SK-N-SH (cell line): ENCODE measurements around the gene SAMM50. TPM values are rescaled to one million over a fixed set of nuclear protein-coding genes. Genes with fewer than 3 reads are reported as not detected.

Experiments used
- CTCF ChIA-PET: fragments of 300-600, 350-600 bp; formaldehyde crosslinking; extraction: SDS; loops from one replicate; lab custom pipeline; 2021; lab: Yijun Ruan, JAX
- POLR2A ChIA-PET: fragments of 350-600 bp; sonication (Branson Sonifier 250); formaldehyde crosslinking; extraction: SDS; loops from one replicate; lab custom pipeline; 2020; ENCODE audit warnings: antibody characterized with exemption, inconsistent platforms; lab: Yijun Ruan, JAX
- DNase-seq: peaks from one replicate; pipeline ENCODE4 v3.0.0; 2012
- H2AFZ ChIP-seq: fragments of 200-600 bp; sonication (generic); 2 replicates; pipeline ENCODE4 v1.8.1; 2016; ENCODE audit warnings: antibody characterized with exemption, mild to moderate bottlenecking, low read depth
- H3F3A ChIP-seq: fragments of 200-600 bp; sonication (generic); replicated peaks from 2 replicates; pipeline ENCODE3; 2016; ENCODE audit warnings: antibody characterized with exemption, mild to moderate bottlenecking; ENCODE audit not compliant: insufficient read depth
- H3K27ac ChIP-seq, 2 experiments: fragments of 200-500 bp in 1 of 2; fragments of 200-600 bp in 1 of 2; sonication (Bioruptor generic) in 1 of 2; sonication (generic), shearing (Covaris generic) in 1 of 2; 2 replicates each; pipeline versions ENCODE4 v1.5.1 to v1.6.1; 2014 to 2016; ENCODE audit warnings: low read depth in 2 of 2, inconsistent platforms in 1 of 2, low read length in 1 of 2, mild to moderate bottlenecking in 1 of 2, mixed read lengths in 1 of 2
- H3K27me3 ChIP-seq: fragments of 200-600 bp; sonication (generic), shearing (Covaris generic); 2 replicates; pipeline ENCODE4 v1.6.1; 2016; ENCODE audit warnings: mixed run types; ENCODE audit not compliant: insufficient read depth
- H3K36me3 ChIP-seq, 2 experiments: fragments of 200-500 bp in 1 of 2; fragments of 200-600 bp in 1 of 2; sonication (Bioruptor generic) in 1 of 2; sonication (generic) in 1 of 2; replicated peaks in 1 of 2; 2 replicates each; pipeline versions ENCODE3 to v1.5.1; 2014 to 2016; ENCODE audit warnings: low read length in 1 of 2, mild to moderate bottlenecking in 1 of 2; ENCODE audit not compliant: insufficient read depth in 2 of 2, control insufficient read depth in 1 of 2
- H3K4me1 ChIP-seq, 2 experiments: fragments of 200-500 bp in 1 of 2; fragments of 200-600 bp in 1 of 2; sonication (Bioruptor generic) in 1 of 2; sonication (generic), shearing (Covaris generic) in 1 of 2; 2 replicates each; pipeline versions ENCODE4 v1.5.1 to v1.6.1; 2014 to 2016; ENCODE audit warnings: low read depth in 1 of 2, low read length in 1 of 2, mixed run types in 1 of 2; ENCODE audit not compliant: insufficient read depth in 2 of 2, control insufficient read depth in 1 of 2
- H3K4me2 ChIP-seq: fragments of 200-600 bp; sonication (generic), shearing (Covaris generic); 2 replicates; pipeline ENCODE4 v1.6.1; 2017; ENCODE audit warnings: mixed run types
- H3K4me3 ChIP-seq, 2 experiments: fragments of 200-500 bp in 1 of 2; fragments of 200-600 bp in 1 of 2; sonication (Bioruptor generic) in 1 of 2; sonication (generic), shearing (Covaris generic) in 1 of 2; 2 replicates each; pipeline versions ENCODE4 v1.5.1 to v1.8.1; 2014 to 2016; ENCODE audit warnings: low read depth in 2 of 2, inconsistent platforms in 1 of 2, low read length in 1 of 2, mild to moderate bottlenecking in 1 of 2, mixed read lengths in 1 of 2, moderate library complexity in 1 of 2
- H3K79me2 ChIP-seq: fragments of 200-600 bp; sonication (generic); 2 replicates; pipeline ENCODE4 v1.8.1; 2017; ENCODE audit warnings: mild to moderate bottlenecking; ENCODE audit not compliant: insufficient read depth
- H3K9ac ChIP-seq: fragments of 200-600 bp; sonication (generic); 2 replicates; pipeline ENCODE4 v1.6.1; 2017; ENCODE audit warnings: mixed run types
- H3K9me2 ChIP-seq: fragments of 200-600 bp; sonication (generic); 2 replicates; pipeline ENCODE4 v1.6.1; 2017; ENCODE audit warnings: mixed run types
- H3K9me3 ChIP-seq: fragments of 200-600 bp; sonication (generic); 2 replicates; pipeline ENCODE4 v1.6.1; 2017; ENCODE audit warnings: mixed run types, mild to moderate bottlenecking, moderate library complexity
- H4K20me1 ChIP-seq: fragments of 200-600 bp; sonication (generic); 2 replicates; pipeline ENCODE4 v1.6.1; 2017; ENCODE audit warnings: mild to moderate bottlenecking, mixed run types; ENCODE audit not compliant: insufficient read depth
- CHD2 ChIP-seq: fragments of 150-350 bp; IDR thresholded peaks from 2 replicates; pipeline ENCODE4 v1.6.1; 2018; ENCODE audit warnings: low read length; ENCODE audit not compliant: partially characterized antibody
- ELF1 ChIP-seq: IDR thresholded peaks from 2 replicates; pipeline ENCODE4 v1.4.0; 2012
- GABPA ChIP-seq: IDR thresholded peaks from 2 replicates; pipeline ENCODE4 v1.4.0; 2012; ENCODE audit warnings: low read depth, mild to moderate bottlenecking
- MEF2A ChIP-seq: IDR thresholded peaks from 2 replicates; pipeline ENCODE4 v1.4.0; 2012; ENCODE audit warnings: low read depth, borderline replicate concordance
- MXI1 ChIP-seq: IDR thresholded peaks from 2 replicates; pipeline ENCODE4 v1.6.1; 2012; ENCODE audit warnings: mild to moderate bottlenecking, low read depth, low read length, improper control_type of control experiment
- NRF1 ChIP-seq: IDR thresholded peaks from 2 replicates; pipeline ENCODE4 v1.6.1; 2012; ENCODE audit warnings: low read depth, mild to moderate bottlenecking, low read length
- POLR2AphosphoS5 ChIP-seq: IDR thresholded peaks from 2 replicates; pipeline ENCODE4 v1.6.1; 2012; ENCODE audit warnings: low read depth, low read length
- RXRA ChIP-seq: IDR thresholded peaks from 2 replicates; pipeline ENCODE4 v1.4.0; 2012; ENCODE audit warnings: low read depth, mild to moderate bottlenecking, borderline replicate concordance
- SIN3A ChIP-seq: IDR thresholded peaks from 2 replicates; pipeline ENCODE4 v1.6.1; 2012; ENCODE audit warnings: low read depth, mild to moderate bottlenecking, low read length, moderate library complexity, borderline replicate concordance
- TAF1 ChIP-seq: IDR thresholded peaks from 2 replicates; pipeline ENCODE4 v1.6.1; 2012; ENCODE audit warnings: low read depth, mild to moderate bottlenecking, low read length, moderate library complexity, borderline replicate concordance
- YY1 ChIP-seq: IDR thresholded peaks from 2 replicates; pipeline ENCODE4 v1.4.0; 2012; ENCODE audit warnings: low read depth, mild to moderate bottlenecking
- WGBS: methylation state at CpG from one replicate; pipeline ENCODE4 v1.1.6; 2017; ENCODE audit warnings: low lambda C conversion rate; 5-methylcytosine and 5-hydroxymethylcytosine counted together
- polyA plus RNA-seq, 3 experiments: library from polyadenylated mRNA; depleted of rRNA; stranded (reverse); fragments of >200 nt; gene quantifications; 2 replicates each; pipeline ENCODE4 v1.2.3, GENCODE V29; 2012
- TF ChIP-seq, protein P1 (sequence below): fragments of 200-600 bp; sonication (generic); IDR thresholded peaks from 2 replicates; pipeline ENCODE4 v1.6.1; 2017; ENCODE audit warnings: antibody characterized with exemption, mild to moderate bottlenecking, moderate library complexity
- TF ChIP-seq, protein P2 (sequence below): fragments of 150-350 bp; IDR thresholded peaks from 2 replicates; pipeline ENCODE4 v1.6.1; 2016; ENCODE audit warnings: mild to moderate bottlenecking, low read depth, low read length
- TF ChIP-seq, protein P3 (sequence below): IDR thresholded peaks from 2 replicates; pipeline ENCODE4 v1.4.0; 2012; ENCODE audit warnings: low read depth
- TF ChIP-seq, protein P4 (sequence below): IDR thresholded peaks from 2 replicates; pipeline ENCODE4; 2012
- TF ChIP-seq, protein P5 (sequence below): IDR thresholded peaks from 2 replicates; pipeline ENCODE4 v1.4.0; 2012; ENCODE audit warnings: low read depth, borderline replicate concordance
- TF ChIP-seq, protein P6 (sequence below): fragments of 150-350 bp; IDR thresholded peaks from 2 replicates; pipeline ENCODE4 v1.6.1; 2017; ENCODE audit warnings: antibody characterized with exemption, low read length, low read depth, borderline replicate concordance
- TF ChIP-seq, protein P7 (sequence below): IDR thresholded peaks from 2 replicates; pipeline ENCODE4 v1.4.0; 2012; ENCODE audit warnings: low read depth, borderline replicate concordance

SAMM50 gene
- polyA plus RNA-seq (2012; rRNA removed) = 46.7 and 49.6 TPM in 2 replicates
- polyA plus RNA-seq (2012; cell fraction: cytosol; rRNA removed) = 46.2 and 46.7 TPM in 2 replicates
- 28.3 and 45.0 TPM in 2 replicates for polyA plus RNA-seq (2012; cell fraction: nucleus; rRNA removed)

DNA sequence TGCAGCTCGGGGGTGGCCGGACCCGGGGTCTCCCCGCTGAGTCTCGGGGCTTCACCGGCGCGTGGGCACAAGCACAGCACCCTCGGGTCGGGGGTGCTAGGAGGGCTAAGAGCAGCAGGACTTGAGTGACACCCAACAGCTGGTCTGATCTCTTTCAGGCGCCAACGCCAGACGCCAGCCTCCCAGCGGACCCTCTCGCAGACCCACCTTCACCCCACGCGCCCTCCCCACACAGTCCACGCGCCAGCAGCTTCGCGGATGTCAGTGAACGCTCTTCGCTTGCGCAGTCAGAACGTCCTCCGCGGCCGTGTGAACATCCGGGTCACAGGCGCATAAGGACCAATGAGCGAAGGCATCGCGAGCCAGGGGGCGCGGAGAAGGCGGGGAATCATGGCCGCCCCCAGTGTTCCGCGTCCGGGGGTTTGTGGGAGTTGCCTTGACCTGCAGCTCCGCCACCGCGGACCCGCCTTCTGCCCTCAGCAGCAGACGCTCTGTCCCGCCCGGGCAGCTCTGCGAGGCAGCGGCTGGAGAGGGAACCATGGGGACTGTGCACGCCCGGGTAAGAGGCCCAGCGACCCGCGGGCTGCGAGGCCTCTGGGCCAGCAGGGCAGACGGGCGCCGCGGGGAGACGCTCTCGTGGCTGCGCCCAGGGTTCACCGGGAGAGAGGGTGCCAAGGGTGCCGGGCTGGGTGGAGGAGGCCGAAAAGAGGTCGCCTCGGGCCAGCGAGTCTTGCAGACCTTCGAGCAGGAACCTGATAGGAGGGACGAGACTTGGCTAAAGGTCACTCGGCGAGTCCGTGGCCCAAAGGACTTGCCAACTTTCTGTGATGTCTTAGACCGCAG is at the start of gene SAMM50:
Gene SAMM50, plus strand, starts transcription at position 403 of the 843 bp plus-strand sequence. Its CDS starts 136 bp downstream, at position 539.
- ChIA-PET CTCF (interaction anchor here (0.8 to 2.0 kb wide), 5 partner anchors 10 to 94 kb away, joined by 3 to 21 read pairs (median 4); no protein-coding TSS in a partner anchor), POLR2A (interaction anchor here (0.6 to 0.9 kb wide), 3 partner anchors 9 to 131 kb away, joined by 3 read pairs; no protein-coding TSS in a partner anchor)
- Histone ChIP-seq H3K4me2 (peak within 1 kb of the TSS; percentile 96), H2AFZ (peak within 1 kb of the TSS; percentile 72), H3K27me3 (no peaks in the 10 kb centered on the region), H3K9me3 (no peaks in the 10 kb centered on the region), H4K20me1 (peaks cover 14% of the 10 kb centered on the region; the same call in 1 of the 2 replicates), H3K4me1 (peaks cover 8 to 17% of the 10 kb centered on the region in 2 experiments; a peak in 3 of 4 replicates), H3K4me3 (peak within 1 kb of the TSS; percentile 86 to 89), H3K79me2 (peaks cover 45% of the 10 kb centered on the region), H3K36me3 (peaks cover 0 to 6% of the 10 kb centered on the region in 2 experiments), H3K9me2 (no peaks in the 10 kb centered on the region), H3K27ac (peak within 1 kb of the TSS; percentile 74 to 89), H3K9ac (peak within 1 kb of the TSS; percentile 73), H3F3A (peaks cover 19% of the 10 kb centered on the region)
- 0% methylated on average over 22 of the region's 74 CpGs for WGBS
- peak; percentile 97 for DNase-seq
- TF ChIP-seq CHD2 = peak; percentile 95
- TF ChIP-seq, protein P1, sequence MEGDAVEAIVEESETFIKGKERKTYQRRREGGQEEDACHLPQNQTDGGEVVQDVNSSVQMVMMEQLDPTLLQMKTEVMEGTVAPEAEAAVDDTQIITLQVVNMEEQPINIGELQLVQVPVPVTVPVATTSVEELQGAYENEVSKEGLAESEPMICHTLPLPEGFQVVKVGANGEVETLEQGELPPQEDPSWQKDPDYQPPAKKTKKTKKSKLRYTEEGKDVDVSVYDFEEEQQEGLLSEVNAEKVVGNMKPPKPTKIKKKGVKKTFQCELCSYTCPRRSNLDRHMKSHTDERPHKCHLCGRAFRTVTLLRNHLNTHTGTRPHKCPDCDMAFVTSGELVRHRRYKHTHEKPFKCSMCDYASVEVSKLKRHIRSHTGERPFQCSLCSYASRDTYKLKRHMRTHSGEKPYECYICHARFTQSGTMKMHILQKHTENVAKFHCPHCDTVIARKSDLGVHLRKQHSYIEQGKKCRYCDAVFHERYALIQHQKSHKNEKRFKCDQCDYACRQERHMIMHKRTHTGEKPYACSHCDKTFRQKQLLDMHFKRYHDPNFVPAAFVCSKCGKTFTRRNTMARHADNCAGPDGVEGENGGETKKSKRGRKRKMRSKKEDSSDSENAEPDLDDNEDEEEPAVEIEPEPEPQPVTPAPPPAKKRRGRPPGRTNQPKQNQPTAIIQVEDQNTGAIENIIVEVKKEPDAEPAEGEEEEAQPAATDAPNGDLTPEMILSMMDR = no peak; the same call in 1 of the 2 replicates
- TF ChIP-seq, protein P2, sequence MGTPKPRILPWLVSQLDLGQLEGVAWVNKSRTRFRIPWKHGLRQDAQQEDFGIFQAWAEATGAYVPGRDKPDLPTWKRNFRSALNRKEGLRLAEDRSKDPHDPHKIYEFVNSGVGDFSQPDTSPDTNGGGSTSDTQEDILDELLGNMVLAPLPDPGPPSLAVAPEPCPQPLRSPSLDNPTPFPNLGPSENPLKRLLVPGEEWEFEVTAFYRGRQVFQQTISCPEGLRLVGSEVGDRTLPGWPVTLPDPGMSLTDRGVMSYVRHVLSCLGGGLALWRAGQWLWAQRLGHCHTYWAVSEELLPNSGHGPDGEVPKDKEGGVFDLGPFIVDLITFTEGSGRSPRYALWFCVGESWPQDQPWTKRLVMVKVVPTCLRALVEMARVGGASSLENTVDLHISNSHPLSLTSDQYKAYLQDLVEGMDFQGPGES = 0 out of 2 replicates have a peak, but pooled peaks have one; percentile 3
- peak; percentile 57; the same call in 1 of the 2 replicates for TF ChIP-seq SIN3A
- no peak for TF ChIP-seq MEF2A
- no peak for TF ChIP-seq RXRA
- TF ChIP-seq POLR2AphosphoS5 = peak; percentile 91
- peak; percentile 71 for TF ChIP-seq ELF1
- peak; percentile 72 for TF ChIP-seq NRF1
- TF ChIP-seq MXI1 = peak; percentile 95
- TF ChIP-seq, protein P3, sequence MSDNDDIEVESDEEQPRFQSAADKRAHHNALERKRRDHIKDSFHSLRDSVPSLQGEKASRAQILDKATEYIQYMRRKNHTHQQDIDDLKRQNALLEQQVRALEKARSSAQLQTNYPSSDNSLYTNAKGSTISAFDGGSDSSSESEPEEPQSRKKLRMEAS = peak; percentile 94
- peak; percentile 97 for TF ChIP-seq GABPA
- TF ChIP-seq, protein P4, sequence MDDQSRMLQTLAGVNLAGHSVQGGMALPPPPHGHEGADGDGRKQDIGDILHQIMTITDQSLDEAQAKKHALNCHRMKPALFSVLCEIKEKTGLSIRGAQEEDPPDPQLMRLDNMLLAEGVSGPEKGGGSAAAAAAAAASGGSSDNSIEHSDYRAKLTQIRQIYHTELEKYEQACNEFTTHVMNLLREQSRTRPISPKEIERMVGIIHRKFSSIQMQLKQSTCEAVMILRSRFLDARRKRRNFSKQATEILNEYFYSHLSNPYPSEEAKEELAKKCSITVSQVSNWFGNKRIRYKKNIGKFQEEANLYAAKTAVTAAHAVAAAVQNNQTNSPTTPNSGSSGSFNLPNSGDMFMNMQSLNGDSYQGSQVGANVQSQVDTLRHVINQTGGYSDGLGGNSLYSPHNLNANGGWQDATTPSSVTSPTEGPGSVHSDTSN = no peak
- TF ChIP-seq, protein P5, sequence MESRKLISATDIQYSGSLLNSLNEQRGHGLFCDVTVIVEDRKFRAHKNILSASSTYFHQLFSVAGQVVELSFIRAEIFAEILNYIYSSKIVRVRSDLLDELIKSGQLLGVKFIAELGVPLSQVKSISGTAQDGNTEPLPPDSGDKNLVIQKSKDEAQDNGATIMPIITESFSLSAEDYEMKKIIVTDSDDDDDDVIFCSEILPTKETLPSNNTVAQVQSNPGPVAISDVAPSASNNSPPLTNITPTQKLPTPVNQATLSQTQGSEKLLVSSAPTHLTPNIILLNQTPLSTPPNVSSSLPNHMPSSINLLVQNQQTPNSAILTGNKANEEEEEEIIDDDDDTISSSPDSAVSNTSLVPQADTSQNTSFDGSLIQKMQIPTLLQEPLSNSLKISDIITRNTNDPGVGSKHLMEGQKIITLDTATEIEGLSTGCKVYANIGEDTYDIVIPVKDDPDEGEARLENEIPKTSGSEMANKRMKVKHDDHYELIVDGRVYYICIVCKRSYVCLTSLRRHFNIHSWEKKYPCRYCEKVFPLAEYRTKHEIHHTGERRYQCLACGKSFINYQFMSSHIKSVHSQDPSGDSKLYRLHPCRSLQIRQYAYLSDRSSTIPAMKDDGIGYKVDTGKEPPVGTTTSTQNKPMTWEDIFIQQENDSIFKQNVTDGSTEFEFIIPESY = 0 out of 2 replicates have a peak, but pooled peaks have one; percentile 32
- peak; percentile 98 for TF ChIP-seq YY1
- TF ChIP-seq TAF1 = peak; percentile 70; the same call in 1 of the 2 replicates
- TF ChIP-seq, protein P6, sequence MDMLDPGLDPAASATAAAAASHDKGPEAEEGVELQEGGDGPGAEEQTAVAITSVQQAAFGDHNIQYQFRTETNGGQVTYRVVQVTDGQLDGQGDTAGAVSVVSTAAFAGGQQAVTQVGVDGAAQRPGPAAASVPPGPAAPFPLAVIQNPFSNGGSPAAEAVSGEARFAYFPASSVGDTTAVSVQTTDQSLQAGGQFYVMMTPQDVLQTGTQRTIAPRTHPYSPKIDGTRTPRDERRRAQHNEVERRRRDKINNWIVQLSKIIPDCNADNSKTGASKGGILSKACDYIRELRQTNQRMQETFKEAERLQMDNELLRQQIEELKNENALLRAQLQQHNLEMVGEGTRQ = peak; percentile 39; the same call in 1 of the 2 replicates
- TF ChIP-seq, protein P7, sequence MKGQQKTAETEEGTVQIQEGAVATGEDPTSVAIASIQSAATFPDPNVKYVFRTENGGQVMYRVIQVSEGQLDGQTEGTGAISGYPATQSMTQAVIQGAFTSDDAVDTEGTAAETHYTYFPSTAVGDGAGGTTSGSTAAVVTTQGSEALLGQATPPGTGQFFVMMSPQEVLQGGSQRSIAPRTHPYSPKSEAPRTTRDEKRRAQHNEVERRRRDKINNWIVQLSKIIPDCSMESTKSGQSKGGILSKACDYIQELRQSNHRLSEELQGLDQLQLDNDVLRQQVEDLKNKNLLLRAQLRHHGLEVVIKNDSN = peak; percentile 67; the same call in 1 of the 2 replicates
